ENCODE data around the gene PTH1R.

Gene PTH1R

GRCh38 chr3:46850468-46850779, 27.1 kb upstream of the PTH1R start:
- no peak for DNase-seq

- no peak for DNase-seq
These were observed 25.9 kb upstream of the PTH1R start for GRCh38 chr3:46851364-46852333.

GRCh38 chr3:46852334-46852720, 25.2 kb upstream of the PTH1R start:
- no peak for DNase-seq

GRCh38 chr3:46852839-46853355, 24.6 kb upstream of the PTH1R start:
- no peak for DNase-seq

GRCh38 chr3:46853441-46854415, 23.8 kb upstream of the PTH1R start:
- no peak for DNase-seq

GRCh38 chr3:46854555-46854991, 22.9 kb upstream of the PTH1R start:
- no peak for DNase-seq

GRCh38 chr3:46856576-46857471, 20.7 kb upstream of the PTH1R start:
- DNase-seq: no peak

GRCh38 chr3:46857485-46858341, 19.8 kb upstream of the PTH1R start:
- DNase-seq: no peak

GRCh38 chr3:46858456-46858855, 19.1 kb upstream of the PTH1R start:
- DNase-seq: no peak

GRCh38 chr3:46859001-46859710, 18.4 kb upstream of the PTH1R start:
- DNase-seq: no peak

GRCh38 chr3:46860017-46860809, 17.3 kb upstream of the PTH1R start:
- DNase-seq: peak; percentile 27

GRCh38 chr3:46860810-46861604, 16.5 kb upstream of the PTH1R start:
- DNase-seq: no peak

- DNase-seq: no peak
These were observed 15.7 kb upstream of the PTH1R start for GRCh38 chr3:46861605-46862368.

GRCh38 chr3:46862369-46863025, 15.0 kb upstream of the PTH1R start:
- no peak for DNase-seq

GRCh38 chr3:46863261-46863782, 14.2 kb upstream of the PTH1R start, which contains the start of gene MYL3:
Gene MYL3, minus strand, starts transcription at chr3:46863444. Its CDS starts 54 bp downstream, at chr3:46863390.
- no peak for DNase-seq

GRCh38 chr3:46864061-46864881, 13.2 kb upstream of the PTH1R start:
- no peak for DNase-seq
